AML-193 (cell line): ENCODE measurements around the gene R3HDM4.
"Not testable (repeated sequence)": the region's sequence is repeated elsewhere in the genome, so short reads cannot be mapped to it uniquely, and the experiment has no call there.

Source experiments
- DNase-seq, 2 experiments: peaks; one replicate each; lab custom pipeline; 2025; lab: John Stamatoyannopoulos, UW

The R3HDM4 gene

GRCh38 chr19:892243-892893, 20.7 kb downstream of the R3HDM4 start:
- no peak for DNase-seq

GRCh38 chr19:891421-892200, 21.4 kb downstream of the R3HDM4 start:
- not testable (repeated sequence) for DNase-seq

- DNase-seq: no peak
Observed at GRCh38 chr19:890831-891230, 22.2 kb downstream of the R3HDM4 start.

- DNase-seq: no peak
Observed at GRCh38 chr19:889662-890295, 23.2 kb downstream of the R3HDM4 start.

GRCh38 chr19:888581-889385, 24.2 kb downstream of the R3HDM4 start:
- no peak for DNase-seq

- no peak for DNase-seq
Observed at GRCh38 chr19:887599-887998, 25.4 kb downstream of the R3HDM4 start.

- DNase-seq: no peak
Observed at GRCh38 chr19:887072-887471, 25.9 kb downstream of the R3HDM4 start.

- no peak for DNase-seq
Observed at GRCh38 chr19:885536-886224, 27.3 kb downstream of the R3HDM4 start.

GRCh38 chr19:884420-885211, 28.4 kb downstream of the R3HDM4 start:
- DNase-seq: no peak

- no peak for DNase-seq
Observed at GRCh38 chr19:883661-884211, 29.3 kb downstream of the R3HDM4 start.

GRCh38 chr19:882871-883497, 30.0 kb downstream of the R3HDM4 start:
- DNase-seq: no peak

- no peak for DNase-seq
Observed at GRCh38 chr19:881385-882071, 31.5 kb downstream of the R3HDM4 start.

- DNase-seq: no peak
Observed at GRCh38 chr19:879711-880438, 33.1 kb downstream of the R3HDM4 start.

- not testable (repeated sequence) for DNase-seq
Observed at GRCh38 chr19:878751-879561, 34.1 kb downstream of the R3HDM4 start.

- not testable (repeated sequence) for DNase-seq
Observed at GRCh38 chr19:877992-878660, 34.9 kb downstream of the R3HDM4 start.

- no peak for DNase-seq
Observed at GRCh38 chr19:876780-877314, 36.2 kb downstream of the R3HDM4 start.

- DNase-seq: no peak
Observed at GRCh38 chr19:876089-876488, 36.9 kb downstream of the R3HDM4 start.
